OCI-LY3 (cell line): ENCODE data around the gene RHOT1.
A peak's percentile ranks its signal among the peaks of the same experiment; 100 is the strongest.
"Not testable (repeated sequence)": the region's sequence is repeated elsewhere in the genome, so short reads cannot be mapped to it uniquely, and the experiment has no call there.

Source experiments
- H2AFZ ChIP-seq: fragments of 200-600, 300-600 bp; shearing (Covaris generic); 2 replicates; pipeline ENCODE4 v1.6.0; 2014; ENCODE audit warnings: antibody characterized with exemption, low read depth, low read length
- H3K27ac ChIP-seq: fragments of 200-600, 300-600 bp; sonication (generic); 2 replicates; pipeline ENCODE4 v1.5.1; 2014; ENCODE audit warnings: mild to moderate bottlenecking, low read length, moderate library complexity, mixed read lengths
- H3K27me3 ChIP-seq: fragments of 200-600, 300-600 bp; sonication (generic); 2 replicates; pipeline ENCODE4 v1.6.1; 2014; ENCODE audit warnings: low read depth, low read length, mixed read lengths
- H3K36me3 ChIP-seq: fragments of 200-600, 300-600 bp; sonication (generic); replicated peaks from 2 replicates; pipeline ENCODE3; 2014; ENCODE audit warnings: low read depth, low read length, mixed read lengths
- H3K4me1 ChIP-seq: fragments of 300-600, 200-600 bp; sonication (generic); 2 replicates; pipeline ENCODE4 v1.6.1; 2014; ENCODE audit warnings: low read length, mixed read lengths
- H3K4me2 ChIP-seq: fragments of 200-600, 300-600 bp; sonication (generic); 2 replicates; pipeline ENCODE4 v1.6.1; 2014; ENCODE audit warnings: low read length, mixed read lengths
- H3K4me3 ChIP-seq: fragments of 300-600, 200-600 bp; sonication (generic); 2 replicates; pipeline ENCODE4 v1.5.1; 2014; ENCODE audit warnings: antibody characterized with exemption, mild to moderate bottlenecking, low read length, moderate library complexity
- H3K79me2 ChIP-seq: fragments of 300-600, 200-600 bp; shearing (Covaris generic); 2 replicates; pipeline ENCODE4 v1.6.1; 2014; ENCODE audit warnings: mild to moderate bottlenecking, low read length, mixed read lengths
- H3K9ac ChIP-seq: fragments of 300-600, 200-600 bp; shearing (Covaris generic); 2 replicates; pipeline ENCODE4 v1.6.0; 2014; ENCODE audit warnings: mild to moderate bottlenecking, low read length, moderate library complexity
- H3K9me3 ChIP-seq: fragments of 200-600, 300-600 bp; shearing (Covaris generic); 2 replicates; pipeline ENCODE4 v1.6.1; 2014; ENCODE audit warnings: low read length, mixed read lengths; ENCODE audit not compliant: insufficient read depth
- H4K20me1 ChIP-seq: fragments of 200-600, 300-600 bp; sonication (generic); 2 replicates; pipeline ENCODE4 v1.6.1; 2016; ENCODE audit warnings: low read length, mixed read lengths; ENCODE audit not compliant: insufficient read depth
- EZH2phosphoT487 ChIP-seq: fragments of 200-600 bp; shearing (Covaris generic); IDR thresholded peaks from 2 replicates; pipeline ENCODE4 v1.6.1; 2018; ENCODE audit warnings: antibody characterized with exemption, mixed run types, low read depth
- TF ChIP-seq, protein P1 (sequence below): fragments of 200-600, 300-600 bp; sonication (generic); IDR thresholded peaks from 2 replicates; pipeline ENCODE4 v1.5.1; 2014; ENCODE audit warnings: antibody characterized with exemption, low read length, low read depth

The RHOT1 gene

GRCh38 chr17:32142038-32142856 lies at the start of gene RHOT1:
Gene RHOT1, plus strand, starts transcription at chr17:32142502. Its CDS starts 191 bp downstream, at chr17:32142693.
- Histone ChIP-seq H3K9ac (peak within 1 kb of the TSS; percentile 91), H3K27ac (peak within 1 kb of the TSS; percentile 43), H3K4me1 (peaks cover 16% of the 10 kb centered on the region), H3K36me3 (no peaks in the 10 kb centered on the region), H4K20me1 (no peaks in the 10 kb centered on the region), H3K27me3 (no peaks in the 10 kb centered on the region), H3K9me3 (no peaks in the 10 kb centered on the region), H3K4me2 (peak within 1 kb of the TSS; percentile 88), H3K79me2 (peaks cover 28% of the 10 kb centered on the region), H3K4me3 (peak within 1 kb of the TSS; percentile 89), H2AFZ (peak within 1 kb of the TSS; percentile 82)
- TF ChIP-seq EZH2phosphoT487 = no peak
- TF ChIP-seq, protein P1, sequence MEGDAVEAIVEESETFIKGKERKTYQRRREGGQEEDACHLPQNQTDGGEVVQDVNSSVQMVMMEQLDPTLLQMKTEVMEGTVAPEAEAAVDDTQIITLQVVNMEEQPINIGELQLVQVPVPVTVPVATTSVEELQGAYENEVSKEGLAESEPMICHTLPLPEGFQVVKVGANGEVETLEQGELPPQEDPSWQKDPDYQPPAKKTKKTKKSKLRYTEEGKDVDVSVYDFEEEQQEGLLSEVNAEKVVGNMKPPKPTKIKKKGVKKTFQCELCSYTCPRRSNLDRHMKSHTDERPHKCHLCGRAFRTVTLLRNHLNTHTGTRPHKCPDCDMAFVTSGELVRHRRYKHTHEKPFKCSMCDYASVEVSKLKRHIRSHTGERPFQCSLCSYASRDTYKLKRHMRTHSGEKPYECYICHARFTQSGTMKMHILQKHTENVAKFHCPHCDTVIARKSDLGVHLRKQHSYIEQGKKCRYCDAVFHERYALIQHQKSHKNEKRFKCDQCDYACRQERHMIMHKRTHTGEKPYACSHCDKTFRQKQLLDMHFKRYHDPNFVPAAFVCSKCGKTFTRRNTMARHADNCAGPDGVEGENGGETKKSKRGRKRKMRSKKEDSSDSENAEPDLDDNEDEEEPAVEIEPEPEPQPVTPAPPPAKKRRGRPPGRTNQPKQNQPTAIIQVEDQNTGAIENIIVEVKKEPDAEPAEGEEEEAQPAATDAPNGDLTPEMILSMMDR = peak; percentile 48

- no peak for TF ChIP-seq EZH2phosphoT487
- TF ChIP-seq, protein P1 = no peak
Measured at GRCh38 chr17:32099686-32100085, 42.6 kb upstream of the RHOT1 start.

DNA sequence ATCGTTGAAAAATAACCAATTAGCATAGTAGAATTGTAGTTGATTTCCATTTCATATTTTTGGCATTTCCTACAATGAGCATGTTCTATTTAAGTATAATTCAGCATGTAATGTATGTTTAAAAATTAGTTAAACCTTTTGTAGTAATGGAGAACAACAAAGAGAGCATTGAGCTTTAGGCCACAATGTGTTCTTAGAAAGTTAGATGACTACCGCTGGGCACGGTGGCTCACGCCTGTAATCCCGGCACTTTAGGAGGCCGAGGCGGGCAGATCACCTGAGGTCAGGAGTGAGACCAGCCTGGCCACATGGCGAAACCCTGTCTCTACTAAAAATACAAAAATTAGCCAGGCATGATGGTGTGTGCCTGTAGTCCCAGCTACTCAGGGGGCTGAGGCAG lies 42.0 kb upstream of the RHOT1 start:
- not testable (repeated sequence) for H3K4me1 ChIP-seq, H3K4me3 ChIP-seq, H3K9me3 ChIP-seq, H3K4me2 ChIP-seq, H3K36me3 ChIP-seq, H3K9ac ChIP-seq, H2AFZ ChIP-seq, H3K79me2 ChIP-seq, H3K27ac ChIP-seq, H3K27me3 ChIP-seq, H4K20me1 ChIP-seq

More at GRCh38 chr17:32099686-32100085, 42.6 kb upstream of the RHOT1 start:
- H3K79me2 ChIP-seq = no peaks in the 10 kb centered on the region
- H3K9me3 ChIP-seq = no peaks in the 10 kb centered on the region
- H3K9ac ChIP-seq = no peak overlapping the region
- no peak overlapping the region for H3K4me2 ChIP-seq
- H3K27me3 ChIP-seq = peaks cover 3% of the 10 kb centered on the region; the same call in 1 of the 2 replicates
- no peaks in the 10 kb centered on the region for H3K4me1 ChIP-seq
- H3K27ac ChIP-seq = no peak overlapping the region
- H4K20me1 ChIP-seq = no peaks in the 10 kb centered on the region
- no peaks in the 10 kb centered on the region for H3K36me3 ChIP-seq
- no peak overlapping the region for H2AFZ ChIP-seq
- no peak overlapping the region for H3K4me3 ChIP-seq

DNA sequence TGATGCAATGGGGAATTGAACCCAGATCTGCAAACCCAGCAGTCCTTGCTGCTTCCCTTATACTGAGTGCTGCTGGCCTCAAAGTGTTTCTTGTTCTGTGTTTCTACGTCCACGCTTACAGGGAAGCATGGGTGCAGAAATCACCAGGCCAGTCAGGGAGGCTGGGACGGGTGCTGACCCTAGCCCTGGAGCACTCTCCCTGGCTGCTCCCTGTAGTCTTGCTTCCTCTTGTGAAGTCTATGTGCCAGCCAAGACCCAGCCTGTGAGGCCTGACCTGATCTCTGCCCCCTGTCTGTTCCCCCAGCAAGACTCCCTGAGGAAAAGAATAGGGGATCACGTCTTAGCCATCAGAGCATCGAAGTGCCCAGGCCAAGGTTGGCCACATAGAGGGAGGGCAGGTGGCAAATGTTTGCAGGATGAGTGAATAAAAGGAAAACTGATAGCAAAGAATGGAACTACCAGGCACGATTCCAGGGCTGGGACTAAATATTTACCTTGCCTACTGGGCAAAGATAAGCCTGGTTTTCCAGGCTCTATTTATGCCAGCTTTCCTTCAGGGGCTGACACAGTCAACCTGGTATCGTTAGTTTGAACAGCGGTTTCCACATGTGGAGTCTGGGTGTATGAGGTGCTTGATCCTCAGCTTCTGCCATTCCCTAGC lies 41.2 kb upstream of the RHOT1 start:
- Histone ChIP-seq H4K20me1 (no peaks in the 10 kb centered on the region), H3K4me1 (no peaks in the 10 kb centered on the region), H2AFZ (no peak overlapping the region), H3K79me2 (no peaks in the 10 kb centered on the region), H3K4me2 (no peak overlapping the region), H3K27ac (no peak overlapping the region), H3K36me3 (no peaks in the 10 kb centered on the region), H3K9me3 (no peaks in the 10 kb centered on the region), H3K27me3 (peaks cover 3% of the 10 kb centered on the region; the same call in 1 of the 2 replicates), H3K9ac (no peak overlapping the region), H3K4me3 (no peak overlapping the region)
- TF ChIP-seq, protein P1 = no peak
- no peak for TF ChIP-seq EZH2phosphoT487
